Endothelial cell of umbilical vein (primary cell): ENCODE data around the gene NUPR2. TPM values are rescaled to one million over a fixed set of nuclear protein-coding genes. Genes with fewer than 3 reads are reported as not detected.

Experiments
- BruUV-seq: library from RNA; stranded (reverse); fragments of 400-500 nt; replicated peaks from 2 replicates; lab custom pipeline; 2021; lab: Mats Ljungman, UMichigan
- CTCF ChIA-PET: fragments of 300-600, 350-600 bp; sonication (Branson Sonifier 250); formaldehyde crosslinking; loops from one replicate; lab custom pipeline; 2021; ENCODE audit warnings: antibody characterized with exemption, inconsistent platforms; lab: Charles Lee
- POLR2A ChIA-PET: fragments of 300-600, 350-600 bp; sonication (Branson Sonifier 250); formaldehyde crosslinking; loops from one replicate; lab custom pipeline; 2021; ENCODE audit warnings: antibody characterized with exemption, inconsistent platforms; lab: Charles Lee
- DNase-seq: peaks from one replicate; pipeline ENCODE4 v3.0.0-alpha.2; 2011; ENCODE audit warnings: low read depth, low spot score
- FAIRE-seq: peaks from 2 replicates; lab custom pipeline; 2011; peaks lifted over from hg19 to GRCh38; lab: Jason Lieb, UNC
- H2AFZ ChIP-seq: 2 replicates; pipeline ENCODE4 v1.6.0; 2012; ENCODE audit warnings: low read depth, low read length, control low read depth, inconsistent platforms
- H3K27ac ChIP-seq: 2 replicates; pipeline ENCODE4 v1.5.1; 2011; ENCODE audit warnings: low read depth, mild to moderate bottlenecking, control low read depth, low read length, moderate library complexity; ENCODE audit not compliant: insufficient read depth
- H3K27me3 ChIP-seq, 2 experiments: 2 replicates each; pipeline versions ENCODE4 v1.6.0 to v1.6.1; 2011; ENCODE audit warnings: low read length in 2 of 2, mixed read lengths in 1 of 2; ENCODE audit not compliant: control insufficient read depth in 2 of 2, insufficient read depth in 2 of 2
- H3K36me3 ChIP-seq, 2 experiments: 2 replicates in 1 of 2; 3 replicates in 1 of 2; pipeline ENCODE4 v1.5.1; 2011; ENCODE audit warnings: low read length in 2 of 2, mild to moderate bottlenecking in 1 of 2, moderate library complexity in 1 of 2; ENCODE audit not compliant: control insufficient read depth in 2 of 2, insufficient read depth in 2 of 2; ENCODE audit errors: extremely low read depth in 1 of 2
- H3K4me1 ChIP-seq: 3 replicates; pipeline ENCODE4 v1.5.1; 2011; ENCODE audit warnings: mild to moderate bottlenecking, low read length; ENCODE audit not compliant: control insufficient read depth, insufficient read depth; ENCODE audit errors: extremely low read depth
- H3K4me2 ChIP-seq: 2 replicates; pipeline ENCODE4 v1.6.1; 2011; ENCODE audit warnings: low read length, control low read depth, mixed read lengths; ENCODE audit not compliant: insufficient read depth
- H3K4me3 ChIP-seq, 3 experiments: fragments of 200-600 bp in 1 of 3; sonication (generic), shearing (Covaris generic) in 1 of 3; replicated peaks in 1 of 3; 2 replicates each; pipeline ENCODE4 v1.5.1; 2011 to 2016; ENCODE audit warnings: control low read depth in 3 of 3, low read length in 3 of 3, mild to moderate bottlenecking in 2 of 3, inconsistent platforms in 1 of 3, low read depth in 1 of 3, moderate library complexity in 1 of 3; ENCODE audit not compliant: insufficient read depth in 1 of 3
- H3K79me2 ChIP-seq: 2 replicates; pipeline ENCODE4 v1.6.0; 2012; ENCODE audit warnings: low read length, inconsistent platforms; ENCODE audit not compliant: control insufficient read depth, insufficient read depth
- H3K9ac ChIP-seq: replicated peaks from 2 replicates; pipeline ENCODE3; 2011; ENCODE audit warnings: low read length, control low read depth; ENCODE audit not compliant: insufficient read depth; ENCODE audit errors: extremely low read depth
- H3K9me1 ChIP-seq: replicated peaks from 3 replicates; pipeline ENCODE4 v1.6.0; 2011; ENCODE audit warnings: mild to moderate bottlenecking, low read length; ENCODE audit not compliant: control insufficient read depth, insufficient read depth; ENCODE audit errors: extremely low read depth
- H3K9me3 ChIP-seq: replicated peaks from 2 replicates; pipeline ENCODE4 v1.5.1; 2012; ENCODE audit warnings: low read length, inconsistent platforms; ENCODE audit not compliant: control insufficient read depth, insufficient read depth
- H4K20me1 ChIP-seq: replicated peaks from 2 replicates; pipeline ENCODE3; 2011; ENCODE audit warnings: mild to moderate bottlenecking, low read length; ENCODE audit not compliant: control insufficient read depth, insufficient read depth; ENCODE audit errors: extremely low read depth
- CTCF ChIP-seq, 2 donors: IDR thresholded peaks; 1 replicate in 1 of 2; 2 replicates in 1 of 2; pipeline ENCODE4 v1.5.1; 2011; ENCODE audit warnings: low read length in 2 of 2, mild to moderate bottlenecking in 2 of 2, moderate library complexity in 2 of 2, control low read depth in 1 of 2, inconsistent platforms in 1 of 2, low read depth in 1 of 2; ENCODE audit not compliant: insufficient read depth in 1 of 2; ENCODE audit errors: extremely low read depth in 1 of 2
- EZH2 ChIP-seq: IDR thresholded peaks from 2 replicates; pipeline ENCODE4 v1.6.1; 2012; ENCODE audit warnings: borderline replicate concordance, low read depth, mild to moderate bottlenecking, moderate library complexity, low read length, inconsistent platforms; ENCODE audit not compliant: severe bottlenecking
- GATA2 ChIP-seq: IDR thresholded peaks from 2 replicates; pipeline ENCODE4 v1.7.0; 2011; ENCODE audit warnings: low read depth, mild to moderate bottlenecking, moderate library complexity, mixed read lengths, low read length; ENCODE audit not compliant: insufficient read length, insufficient read depth
- MAX ChIP-seq: IDR thresholded peaks from 2 replicates; pipeline ENCODE4 v1.6.1; 2011; ENCODE audit not compliant: insufficient read depth, insufficient read length
- POLR2A ChIP-seq: IDR thresholded peaks from 2 replicates; pipeline ENCODE4 v1.6.1; 2012; ENCODE audit warnings: low read depth, mild to moderate bottlenecking, control low read depth, low read length
- POLR2AphosphoS5 ChIP-seq: IDR thresholded peaks from 2 replicates; pipeline ENCODE4 v1.6.1; 2012; ENCODE audit warnings: low read depth, mild to moderate bottlenecking, control low read depth, low read length, moderate library complexity; ENCODE audit not compliant: insufficient read depth
- dilution Hi-C: fragments of 300-500 bp; cut with MboI; formaldehyde crosslinking; loops from one replicate; pipeline ENCODE4 v1.15.0; 2019; ENCODE audit warnings: low sequenced_read_pairs; ENCODE audit not compliant: extremely low pct_ligation_motif_present
- intact Hi-C: fragments of 100-400 bp; cut with micrococcal nuclease; formaldehyde crosslinking; loops from one replicate; pipeline ENCODE4 v1.10.0; 2022
- polyA plus RNA-seq, 4 experiments: library from polyadenylated mRNA; depleted of rRNA in 3 of 4; stranded (reverse) in 3 of 4; unstranded in 1 of 4; fragments of >200 nt; gene quantifications; 2 replicates each; pipeline versions ENCODE4 v1.2.1 to v1.2.3, GENCODE V29; 2011 to 2012; ENCODE audit warnings: missing spikeins in 1 of 4
- total RNA-seq: library from RNA; stranded (reverse); gene quantifications from 2 replicates; pipeline ENCODE4 v1.2.3, GENCODE V29; 2021

NUPR2 gene
- total and polyA plus RNA-seq, 2 donors (not counting 3 experiments of a cell fraction or from before 2014, with no cell fraction given) = not detected

GRCh38 chr7:56097700-56098099, 18.5 kb downstream of the NUPR2 start:
- FAIRE-seq = no peak
- Histone ChIP-seq H3K4me3 (no peak overlapping the region), H3K4me1 (peaks cover 1% of the 10 kb centered on the region), H3K9me3 (no peaks in the 10 kb centered on the region), H3K9me1 (no peaks in the 10 kb centered on the region), H3K27me3 (no peaks in the 10 kb centered on the region), H3K36me3 (peaks cover 6 to 12% of the 10 kb centered on the region in 2 experiments), H3K9ac (no peak overlapping the region), H4K20me1 (no peaks in the 10 kb centered on the region), H3K79me2 (no peaks in the 10 kb centered on the region), H3K4me2 (no peak overlapping the region), H2AFZ (no peak overlapping the region), H3K27ac (no peak overlapping the region)
- peak; percentile 15 for DNase-seq
- BruUV-seq = no TSS peak
- CTCF ChIA-PET = interaction anchor here (0.8 kb wide), 1 partner anchor 9 kb away, joined by 3 read pairs; the partner anchor contains the start of gene CHCHD2
- intact Hi-C loops (no loop called here), dilution Hi-C loops (no loop called here)
- POLR2A ChIA-PET = no interaction called here
- TF ChIP-seq EZH2 = no peak
- TF ChIP-seq MAX = no peak
- no peak for TF ChIP-seq GATA2

DNA sequence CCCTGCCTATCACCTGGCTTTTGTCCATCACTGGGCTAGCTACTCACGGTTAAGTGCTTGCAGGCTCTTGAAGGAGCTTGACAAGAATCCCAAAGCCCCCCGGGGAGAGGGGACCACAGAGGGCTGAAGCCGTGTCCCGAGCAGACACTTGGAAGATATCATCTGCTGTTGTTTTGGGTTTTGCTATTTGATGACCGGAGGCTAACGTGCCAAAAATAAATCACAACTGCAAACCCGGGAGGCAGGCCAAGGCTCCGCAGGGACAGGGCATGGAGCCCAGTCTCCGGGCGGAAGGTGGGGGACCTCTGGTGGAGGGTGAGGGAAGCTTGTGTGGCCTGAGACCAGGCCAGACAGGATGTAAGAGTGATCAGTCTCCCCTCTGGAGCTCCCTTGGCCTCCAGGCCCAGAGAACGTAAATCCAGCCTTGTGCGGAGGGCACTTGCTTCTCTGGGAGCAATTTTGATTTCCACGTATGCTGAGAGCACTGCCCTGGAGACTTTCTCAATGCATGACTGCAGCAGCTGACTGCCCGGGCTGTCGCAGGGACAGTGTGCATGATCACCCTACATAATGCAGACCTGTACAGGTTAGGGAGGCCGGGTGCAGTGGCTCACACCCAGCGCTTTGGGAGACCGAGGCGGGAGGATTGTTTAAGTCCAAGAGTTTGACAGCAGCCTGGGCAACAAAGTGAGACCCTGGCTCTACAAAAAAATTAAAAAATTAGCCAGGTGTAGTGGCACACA, 23.3 kb downstream of the NUPR2 start, which contains the start of gene PHKG1:
Gene PHKG1 (minus strand): TSS at position 164 of the 743 bp plus-strand sequence. CDS start 4,011 bp downstream, outside the sequence.
- Histone ChIP-seq H3K79me2 (no peaks in the 10 kb centered on the region), H3K4me2 (peak within 1 kb of the TSS; percentile 42), H3K4me3 (no peak within 1 kb of the TSS), H3K4me1 (peaks cover 3% of the 10 kb centered on the region), H3K27me3 (no peaks in the 10 kb centered on the region), H3K9ac (no peak within 1 kb of the TSS), H3K9me1 (no peaks in the 10 kb centered on the region), H3K9me3 (no peaks in the 10 kb centered on the region), H3K36me3 (no peaks in the 10 kb centered on the region), H3K27ac (no peak within 1 kb of the TSS), H2AFZ (no peak within 1 kb of the TSS), H4K20me1 (no peaks in the 10 kb centered on the region)
- ChIA-PET POLR2A (interaction anchor here (0.9 to 1.1 kb wide), 2 partner anchors 13 to 128 kb away, joined by 3 to 7 read pairs; partner anchors contain the start of gene CHCHD2), CTCF (interaction anchor here (0.6 to 2.8 kb wide), 18 partner anchors 8 to 812 kb away, joined by 3 to 49 read pairs (median 6); partner anchors contain the start of genes CHCHD2, NIPSNAP2 and SUMF2)
- DNase-seq (peak; percentile 80), FAIRE-seq (peak; percentile 88)
- no TSS peak for BruUV-seq
- intact Hi-C loops (loop anchor here (1.0 to 2.0 kb wide), 2 partner anchors 14 to 88 kb away; no protein-coding TSS in a partner anchor), dilution Hi-C loops (no loop called here)
- TF ChIP-seq CTCF (IDR thresholded peaks at IDR 0.05; ENCODE audit: extremely low read depth in 1 of 2, insufficient read depth in 1 of 2, low read depth in 1 of 2, low read length in 2 of 2) (peak; percentile 36 to 74), EZH2 (no peak), POLR2A (no peak), MAX (no peak), POLR2AphosphoS5 (no peak), GATA2 (no peak)
